GM12874 (cell line): Measurements from ENCODE around the gene DAGLA.

Experiments
- TF ChIP-seq, protein P1 (sequence below): IDR thresholded peaks from 2 replicates; pipeline ENCODE4 v1.5.1; 2011; ENCODE audit warnings: low read depth, mild to moderate bottlenecking, control low read depth, low read length, moderate library complexity; ENCODE audit not compliant: insufficient read depth

Gene DAGLA

DNA sequence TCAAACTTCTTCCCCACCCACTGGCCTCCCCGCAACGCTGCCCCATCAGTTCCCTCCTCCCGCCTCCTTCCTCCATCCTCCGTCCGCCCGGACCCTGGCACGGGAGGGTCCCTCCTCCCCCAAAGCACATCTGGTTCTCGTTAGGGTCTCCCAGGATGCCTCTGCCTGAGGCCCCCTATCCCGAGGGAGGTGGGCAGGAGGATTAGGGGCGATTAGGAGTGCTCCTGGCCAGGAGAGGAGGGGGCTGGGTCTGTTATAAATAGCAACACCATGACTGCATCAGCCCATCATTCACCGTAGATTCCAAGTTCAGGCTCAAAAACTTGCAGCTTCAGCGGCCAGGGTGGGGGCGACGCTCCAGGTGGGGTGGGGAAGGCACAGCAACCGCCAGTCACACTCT, 82.6 kb downstream of the DAGLA start:
- TF ChIP-seq, protein P1, sequence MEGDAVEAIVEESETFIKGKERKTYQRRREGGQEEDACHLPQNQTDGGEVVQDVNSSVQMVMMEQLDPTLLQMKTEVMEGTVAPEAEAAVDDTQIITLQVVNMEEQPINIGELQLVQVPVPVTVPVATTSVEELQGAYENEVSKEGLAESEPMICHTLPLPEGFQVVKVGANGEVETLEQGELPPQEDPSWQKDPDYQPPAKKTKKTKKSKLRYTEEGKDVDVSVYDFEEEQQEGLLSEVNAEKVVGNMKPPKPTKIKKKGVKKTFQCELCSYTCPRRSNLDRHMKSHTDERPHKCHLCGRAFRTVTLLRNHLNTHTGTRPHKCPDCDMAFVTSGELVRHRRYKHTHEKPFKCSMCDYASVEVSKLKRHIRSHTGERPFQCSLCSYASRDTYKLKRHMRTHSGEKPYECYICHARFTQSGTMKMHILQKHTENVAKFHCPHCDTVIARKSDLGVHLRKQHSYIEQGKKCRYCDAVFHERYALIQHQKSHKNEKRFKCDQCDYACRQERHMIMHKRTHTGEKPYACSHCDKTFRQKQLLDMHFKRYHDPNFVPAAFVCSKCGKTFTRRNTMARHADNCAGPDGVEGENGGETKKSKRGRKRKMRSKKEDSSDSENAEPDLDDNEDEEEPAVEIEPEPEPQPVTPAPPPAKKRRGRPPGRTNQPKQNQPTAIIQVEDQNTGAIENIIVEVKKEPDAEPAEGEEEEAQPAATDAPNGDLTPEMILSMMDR, result no peak

GRCh38 chr11:61763930-61764605, 83.9 kb downstream of the DAGLA start:
- TF ChIP-seq, protein P1, result no peak

DNA sequence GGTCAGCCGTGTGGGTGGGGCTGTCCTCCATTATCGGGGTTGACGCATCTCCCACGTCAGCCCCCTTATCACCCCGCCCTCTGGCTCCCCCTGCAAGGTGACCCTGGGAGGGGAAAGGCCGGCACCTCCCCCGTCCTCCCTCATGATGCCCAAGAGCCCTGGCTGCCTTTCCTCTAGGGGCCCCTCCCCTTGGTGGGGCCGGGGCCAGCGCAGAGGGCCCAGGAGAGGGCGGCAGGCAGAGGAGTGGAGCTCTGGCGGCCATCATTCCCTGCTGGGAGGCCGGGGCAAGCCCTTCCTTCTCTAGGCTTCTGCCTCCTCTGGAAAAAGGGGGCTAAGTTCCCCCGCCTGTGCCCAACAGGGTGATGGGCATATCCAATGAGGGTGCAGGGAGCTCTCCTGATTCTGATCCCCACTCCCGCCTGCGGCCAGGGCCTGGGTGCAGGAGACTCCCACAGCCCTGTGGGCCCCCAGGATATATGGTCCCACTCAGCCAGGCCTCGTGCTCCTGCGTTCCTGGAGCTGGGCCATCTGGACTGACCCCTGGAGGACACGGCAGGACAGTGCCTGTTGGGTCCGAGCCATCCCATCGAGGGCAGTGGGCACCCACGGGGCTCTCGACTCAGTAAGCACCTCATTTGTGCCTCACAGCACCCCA, 84.5 kb downstream of the DAGLA start:
- TF ChIP-seq, protein P1, result no peak

GRCh38 chr11:61765550-61766253, 85.5 kb downstream of the DAGLA start:
- TF ChIP-seq, protein P1, result no peak

GRCh38 chr11:61766353-61766841, 86.2 kb downstream of the DAGLA start:
- TF ChIP-seq, protein P1, result no peak

DNA sequence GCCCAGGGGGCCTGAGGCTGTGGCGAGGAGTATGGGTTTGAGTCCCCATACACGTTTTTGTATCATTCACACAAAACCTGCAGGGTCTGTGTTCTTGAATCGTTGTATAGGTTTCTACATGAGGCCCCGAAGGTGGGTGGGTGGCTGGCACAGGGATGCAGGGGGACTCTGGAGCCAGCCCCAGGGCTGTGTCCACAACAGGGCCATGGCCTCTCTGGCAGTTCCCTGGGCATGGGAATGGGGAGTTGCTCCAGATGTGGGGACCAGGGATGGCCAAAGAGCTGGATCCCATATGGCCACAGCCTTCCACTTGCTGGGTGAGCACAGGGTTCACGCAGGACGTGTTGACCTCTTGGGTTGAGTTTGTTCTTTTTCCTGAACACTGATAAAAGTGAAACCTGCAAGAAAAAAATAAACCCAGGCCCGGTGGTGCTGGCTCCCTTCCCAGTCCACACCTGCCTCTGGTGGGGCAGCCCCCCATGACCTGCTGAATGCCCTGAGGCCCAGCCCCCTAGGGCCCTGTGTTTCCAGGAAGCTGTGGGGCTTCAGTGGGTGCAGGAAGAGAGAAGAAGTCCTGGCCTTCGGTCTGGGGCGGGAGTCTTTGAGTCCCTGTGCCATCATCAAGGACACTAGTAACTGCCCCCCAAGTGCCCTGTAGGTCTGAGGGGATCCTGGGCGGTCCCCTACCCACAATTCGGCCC, 88.3 kb downstream of the DAGLA start:
- TF ChIP-seq, protein P1, result no peak

DNA sequence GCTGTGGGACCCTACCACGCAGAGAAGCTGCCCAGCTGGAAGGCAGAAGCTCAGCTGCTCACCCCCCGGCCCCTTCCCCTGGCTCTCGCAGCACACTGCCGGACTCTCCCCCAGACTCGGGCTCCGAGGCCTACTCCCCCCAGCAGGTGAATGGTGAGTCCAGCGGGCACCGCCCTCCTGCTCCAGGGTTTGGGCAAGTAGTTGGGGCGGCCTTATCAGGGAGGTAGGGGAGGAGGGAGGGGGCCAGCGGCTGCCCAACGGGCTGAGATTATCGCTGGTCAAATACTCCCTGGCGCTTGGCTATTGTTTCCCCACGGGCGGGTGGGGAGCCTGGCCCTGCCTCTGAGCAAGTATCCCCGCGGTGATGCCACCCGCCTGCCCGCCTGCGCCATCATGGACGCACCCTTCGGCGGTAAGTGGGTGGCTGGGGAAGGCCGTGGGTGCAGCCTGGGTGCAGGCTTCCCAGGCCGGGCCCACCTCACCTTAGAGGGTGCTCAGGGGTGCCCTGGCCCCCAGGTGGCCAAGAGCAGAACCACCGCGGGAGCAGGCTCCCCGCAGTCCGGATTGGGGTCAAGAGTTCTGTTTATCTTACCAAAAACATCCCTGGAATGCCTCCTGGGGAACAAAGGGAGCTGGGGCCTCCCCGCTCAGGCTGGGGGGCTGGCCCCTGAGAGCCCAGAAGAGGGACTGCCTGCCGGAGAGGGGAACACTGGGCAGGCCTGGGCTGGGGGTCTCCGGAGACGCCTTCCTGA, 89.2 kb downstream of the DAGLA start:
- TF ChIP-seq, protein P1, result peak; percentile 24; the same call in 1 of the 2 replicates
